T-helper 9 cell (primary cell): ENCODE data around the gene PLA2G7.

Source experiments
- DNase-seq: peaks from one replicate; pipeline ENCODE4 v3.0.0-alpha.2; 2020

PLA2G7 gene

GRCh38 chr6:46687619-46688097 is 47.5 kb downstream of the PLA2G7 start, which contains the start of gene TDRD6:
TSS of gene TDRD6 (plus strand) at chr6:46687885. CDS start at chr6:46688129, 244 bp downstream.
- no peak for DNase-seq

- DNase-seq = no peak
These were observed 50.4 kb downstream of the PLA2G7 start for GRCh38 chr6:46684771-46685170.

- no peak for DNase-seq
These were observed 57.9 kb downstream of the PLA2G7 start for GRCh38 chr6:46677314-46677654.

- DNase-seq = no peak
These were observed 58.4 kb downstream of the PLA2G7 start for GRCh38 chr6:46676604-46677313.

GRCh38 chr6:46674410-46674809 is 60.8 kb downstream of the PLA2G7 start:
- no peak for DNase-seq

- DNase-seq = no peak
These were observed 67.8 kb downstream of the PLA2G7 start for GRCh38 chr6:46667377-46667776.

GRCh38 chr6:46661483-46661882 is 73.7 kb downstream of the PLA2G7 start:
- DNase-seq = no peak

GRCh38 chr6:46657642-46658041 is 77.5 kb downstream of the PLA2G7 start:
- DNase-seq = no peak

GRCh38 chr6:46655803-46656202 is 79.4 kb downstream of the PLA2G7 start:
- no peak for DNase-seq
